Measurements from ENCODE around the gene ZFX. TPM values are rescaled to one million over a fixed set of nuclear protein-coding genes. Genes with fewer than 3 reads are reported as not detected.

ZFX gene
- total and polyA plus RNA-seq, 10 of the 15 experiments (the other 5 are each of a cell fraction or from before 2014, with no cell fraction given) = 6.8 to 40.9 (median 24.6) TPM

- TF ChIP-seq TCF3 (IDR thresholded peaks at IDR 0.05; ENCODE audit: borderline replicate concordance, insufficient read depth, low read depth, low read length) = no peak
- no peak for TF ChIP-seq ZBED1 (IDR thresholded peaks at IDR 0.05; ENCODE audit: borderline replicate concordance)
- TF ChIP-seq ATF3 (IDR thresholded peaks at IDR 0.05; ENCODE audit: borderline replicate concordance, extremely low read depth, low read depth, low read length) = no peak
- TF ChIP-seq FOXK2 (IDR thresholded peaks at IDR 0.05) = no peak
- TF ChIP-seq NFYA (IDR thresholded peaks at IDR 0.05; ENCODE audit: borderline replicate concordance, low read depth, low read length) = no peak
- TF ChIP-seq BACH1 (IDR thresholded peaks at IDR 0.05; ENCODE audit: borderline replicate concordance) = no peak
- TF ChIP-seq ZNF207 (IDR thresholded peaks at IDR 0.05; ENCODE audit: borderline replicate concordance) = no peak
- no peak for TF ChIP-seq MTA2 (IDR thresholded peaks at IDR 0.05; ENCODE audit: low read depth)
- TF ChIP-seq ZNF687 (IDR thresholded peaks at IDR 0.05) = no peak
- no peak for TF ChIP-seq EZH2 (IDR thresholded peaks at IDR 0.05; ENCODE audit: borderline replicate concordance, control insufficient read depth, low read depth, low read length)
- TF ChIP-seq PAX8 (IDR thresholded peaks at IDR 0.05) = no peak
- TF ChIP-seq ELK1 (IDR thresholded peaks at IDR 0.05; ENCODE audit: low read depth, low read length) = no peak
- no peak for TF ChIP-seq TBL1XR1 (IDR thresholded peaks at IDR 0.05; ENCODE audit: low read depth, low read length)
- TF ChIP-seq CBX3 (IDR thresholded peaks at IDR 0.05; ENCODE audit: borderline replicate concordance, low read depth) = no peak
- peak; percentile 93 for TF ChIP-seq MLLT1 (IDR thresholded peaks at IDR 0.05)
- no peak for TF ChIP-seq POLR2A (IDR thresholded peaks at IDR 0.05; ENCODE audit: low read depth, low read length)
- no peak for TF ChIP-seq ATF2 (IDR thresholded peaks at IDR 0.05; ENCODE audit: low read length)
- TF ChIP-seq E2F4 (IDR thresholded peaks at IDR 0.05; ENCODE audit: low read depth, low read length) = no peak
- TF ChIP-seq CHD2 (IDR thresholded peaks at IDR 0.05; ENCODE audit: borderline replicate concordance, low read depth, low read length) = no peak
- TF ChIP-seq HDGF (IDR thresholded peaks at IDR 0.05) = no peak
- TF ChIP-seq SMARCA5 (IDR thresholded peaks at IDR 0.05) = no peak
Observed at GRCh38 chrX:24241822-24242648, 92.5 kb downstream of the ZFX start (continued).
